Measurements from ENCODE around the gene FBXL16. TPM values are rescaled to one million over a fixed set of nuclear protein-coding genes. Genes with fewer than 3 reads are reported as not detected.

Gene FBXL16
- total and polyA plus RNA-seq, 9 of the 15 experiments (the other 6 are each of a cell fraction or from before 2014, with no cell fraction given), result 0.21 to 8.2 (median 1.7) TPM

DNA sequence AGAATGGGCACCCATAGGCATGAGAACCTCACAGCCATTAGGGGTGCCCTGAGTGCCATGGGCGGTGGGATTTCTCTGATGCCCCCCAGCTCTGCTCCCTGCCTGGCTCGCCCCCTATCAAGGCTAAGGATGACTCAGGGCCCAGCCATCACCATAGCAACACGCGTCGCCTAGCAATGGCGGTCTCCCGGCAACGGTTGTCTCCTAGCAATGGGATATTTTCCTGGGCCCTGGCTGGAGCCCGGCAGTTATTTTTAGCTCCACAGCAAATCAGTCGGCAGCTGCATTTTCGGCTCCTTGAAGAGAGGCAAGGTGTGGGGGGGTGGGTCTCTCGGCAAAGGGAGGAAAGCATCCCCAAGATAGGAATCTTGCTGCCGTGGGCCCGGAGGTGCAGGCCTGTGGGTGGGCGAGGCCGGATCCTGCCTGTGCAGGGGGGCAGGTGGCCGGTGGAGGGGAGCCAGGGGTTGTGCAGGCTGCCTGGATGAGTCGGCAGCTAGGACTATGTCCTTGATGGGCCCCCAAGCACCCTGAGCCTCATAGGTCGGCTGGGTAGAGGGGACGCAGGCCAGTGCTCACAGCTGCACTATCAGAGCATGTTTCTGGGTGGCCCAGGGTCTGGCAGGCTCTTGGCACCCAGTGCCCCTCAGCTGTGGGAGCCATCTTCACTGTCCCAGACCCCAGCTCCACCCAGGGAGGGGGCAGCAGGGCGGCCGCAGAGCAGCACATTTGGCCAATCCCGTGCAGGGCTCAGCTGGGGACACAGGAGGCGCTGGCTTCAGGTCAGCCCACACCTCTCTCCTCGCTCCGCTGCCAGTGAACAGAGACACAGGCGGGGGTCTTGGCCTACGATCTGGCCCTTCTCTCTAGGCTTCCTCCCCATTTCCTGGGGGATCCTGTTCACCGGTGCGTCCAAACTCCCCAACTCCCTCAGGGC is 4.2 kb upstream of the FBXL16 start (continued):
- TF ChIP-seq, protein P1, sequence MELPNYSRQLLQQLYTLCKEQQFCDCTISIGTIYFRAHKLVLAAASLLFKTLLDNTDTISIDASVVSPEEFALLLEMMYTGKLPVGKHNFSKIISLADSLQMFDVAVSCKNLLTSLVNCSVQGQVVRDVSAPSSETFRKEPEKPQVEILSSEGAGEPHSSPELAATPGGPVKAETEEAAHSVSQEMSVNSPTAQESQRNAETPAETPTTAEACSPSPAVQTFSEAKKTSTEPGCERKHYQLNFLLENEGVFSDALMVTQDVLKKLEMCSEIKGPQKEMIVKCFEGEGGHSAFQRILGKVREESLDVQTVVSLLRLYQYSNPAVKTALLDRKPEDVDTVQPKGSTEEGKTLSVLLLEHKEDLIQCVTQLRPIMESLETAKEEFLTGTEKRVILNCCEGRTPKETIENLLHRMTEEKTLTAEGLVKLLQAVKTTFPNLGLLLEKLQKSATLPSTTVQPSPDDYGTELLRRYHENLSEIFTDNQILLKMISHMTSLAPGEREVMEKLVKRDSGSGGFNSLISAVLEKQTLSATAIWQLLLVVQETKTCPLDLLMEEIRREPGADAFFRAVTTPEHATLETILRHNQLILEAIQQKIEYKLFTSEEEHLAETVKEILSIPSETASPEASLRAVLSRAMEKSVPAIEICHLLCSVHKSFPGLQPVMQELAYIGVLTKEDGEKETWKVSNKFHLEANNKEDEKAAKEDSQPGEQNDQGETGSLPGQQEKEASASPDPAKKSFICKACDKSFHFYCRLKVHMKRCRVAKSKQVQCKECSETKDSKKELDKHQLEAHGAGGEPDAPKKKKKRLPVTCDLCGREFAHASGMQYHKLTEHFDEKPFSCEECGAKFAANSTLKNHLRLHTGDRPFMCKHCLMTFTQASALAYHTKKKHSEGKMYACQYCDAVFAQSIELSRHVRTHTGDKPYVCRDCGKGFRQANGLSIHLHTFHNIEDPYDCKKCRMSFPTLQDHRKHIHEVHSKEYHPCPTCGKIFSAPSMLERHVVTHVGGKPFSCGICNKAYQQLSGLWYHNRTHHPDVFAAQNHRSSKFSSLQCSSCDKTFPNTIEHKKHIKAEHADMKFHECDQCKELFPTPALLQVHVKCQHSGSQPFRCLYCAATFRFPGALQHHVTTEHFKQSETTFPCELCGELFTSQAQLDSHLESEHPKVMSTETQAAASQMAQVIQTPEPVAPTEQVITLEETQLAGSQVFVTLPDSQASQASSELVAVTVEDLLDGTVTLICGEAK (IDR thresholded peaks at IDR 0.05), result peak; percentile 83
- TF ChIP-seq, protein P1 (CRISPR knock-in tag; IDR thresholded peaks at IDR 0.05), result peak; percentile 28; the same call in 1 of the 2 replicates
- TF ChIP-seq MEF2D (tag; conservative IDR thresholded peaks at IDR 0.05; ENCODE audit: low read depth) (peak; percentile 84), ZNF57 (CRISPR knock-in tag; IDR thresholded peaks at IDR 0.05) (no peak), POLR2H (tag; IDR thresholded peaks at IDR 0.05; ENCODE audit: low read depth) (no peak), EP400 (IDR thresholded peaks at IDR 0.05) (no peak), ZNF311 (CRISPR knock-in tag; IDR thresholded peaks at IDR 0.05) (no peak), ZKSCAN3 (CRISPR knock-in tag; IDR thresholded peaks at IDR 0.05) (no peak), HNRNPUL1 (IDR thresholded peaks at IDR 0.05; ENCODE audit: low read length) (no peak), MAFF (IDR thresholded peaks at IDR 0.05; ENCODE audit: low read length) (peak; percentile 24; the same call in 1 of the 2 replicates), HDAC2 (IDR thresholded peaks at IDR 0.05) (peak; percentile 52; the same call in 1 of the 2 replicates), KDM1A (IDR thresholded peaks at IDR 0.05) (peak; percentile 83 to 94), SMAD2 (IDR thresholded peaks at IDR 0.05; ENCODE audit: low read depth, low read length) (no peak), EGR1 (conservative IDR thresholded peaks at IDR 0.05) (peak; percentile 37; the same call in 1 of the 2 replicates)
- TF ChIP-seq, protein P2, sequence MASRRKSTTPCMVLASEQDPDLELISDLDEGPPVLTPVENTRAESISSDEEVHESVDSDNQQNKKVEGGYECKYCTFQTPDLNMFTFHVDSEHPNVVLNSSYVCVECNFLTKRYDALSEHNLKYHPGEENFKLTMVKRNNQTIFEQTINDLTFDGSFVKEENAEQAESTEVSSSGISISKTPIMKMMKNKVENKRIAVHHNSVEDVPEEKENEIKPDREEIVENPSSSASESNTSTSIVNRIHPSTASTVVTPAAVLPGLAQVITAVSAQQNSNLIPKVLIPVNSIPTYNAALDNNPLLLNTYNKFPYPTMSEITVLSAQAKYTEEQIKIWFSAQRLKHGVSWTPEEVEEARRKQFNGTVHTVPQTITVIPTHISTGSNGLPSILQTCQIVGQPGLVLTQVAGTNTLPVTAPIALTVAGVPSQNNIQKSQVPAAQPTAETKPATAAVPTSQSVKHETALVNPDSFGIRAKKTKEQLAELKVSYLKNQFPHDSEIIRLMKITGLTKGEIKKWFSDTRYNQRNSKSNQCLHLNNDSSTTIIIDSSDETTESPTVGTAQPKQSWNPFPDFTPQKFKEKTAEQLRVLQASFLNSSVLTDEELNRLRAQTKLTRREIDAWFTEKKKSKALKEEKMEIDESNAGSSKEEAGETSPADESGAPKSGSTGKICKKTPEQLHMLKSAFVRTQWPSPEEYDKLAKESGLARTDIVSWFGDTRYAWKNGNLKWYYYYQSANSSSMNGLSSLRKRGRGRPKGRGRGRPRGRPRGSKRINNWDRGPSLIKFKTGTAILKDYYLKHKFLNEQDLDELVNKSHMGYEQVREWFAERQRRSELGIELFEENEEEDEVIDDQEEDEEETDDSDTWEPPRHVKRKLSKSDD (conservative IDR thresholded peaks at IDR 0.05; ENCODE audit: low read length), result peak; percentile 54; the same call in 1 of the 2 replicates

All from K562 (cell line).